Measurements from ENCODE around the gene ACTR1B. TPM values are rescaled to one million over a fixed set of nuclear protein-coding genes. Genes with fewer than 3 reads are reported as not detected.
"Not testable (repeated sequence)": the region's sequence is repeated elsewhere in the genome, so short reads cannot be mapped to it uniquely, and the experiment has no call there.

ACTR1B gene
- total RNA-seq, 4 donors from 2014 or later: 53.5 to 76.1 (median 56.5) TPM

DNA sequence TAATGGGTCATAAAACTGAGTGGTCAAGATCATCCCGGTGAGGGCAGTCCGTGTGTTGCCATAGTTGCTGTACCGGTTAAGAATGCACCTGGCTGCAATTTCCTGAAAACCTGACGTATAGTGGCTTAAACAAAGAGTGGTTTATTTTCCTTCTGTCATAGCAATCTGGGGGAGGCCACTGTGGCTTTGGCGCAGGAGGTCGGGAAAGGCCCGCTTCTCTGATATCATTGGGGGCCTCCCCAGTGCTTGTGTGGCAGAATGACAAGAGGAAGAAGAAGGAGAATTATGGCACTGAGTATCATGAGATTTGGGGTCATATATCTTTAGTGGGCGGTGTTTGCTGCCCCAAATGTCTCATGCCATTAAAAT lies 10.1 kb upstream of the ACTR1B start:
- Histone ChIP-seq H3K4me3 (no peak overlapping the region), H3K27ac (no peak overlapping the region), H3K4me1 (no peaks in the 10 kb centered on the region), H3K9me3 (no peaks in the 10 kb centered on the region), H3K27me3 (no peaks in the 10 kb centered on the region), H3K36me3 (peaks cover 0 to 9% of the 10 kb centered on the region in 2 donors)
- in situ Hi-C loops (cut with MboI; ENCODE audit: low sequenced_read_pairs in 4 of 4): loop anchor here in 2 of 4 donors (10.0 to 25.0 kb wide), 2 partner anchors 1137 to 1609 kb away; partner anchors contain the start of gene ARID5A (in 1 of the 2)
- ATAC-seq: no peak
- TF ChIP-seq POLR2A (IDR thresholded peaks at IDR 0.05): no peak
- TF ChIP-seq, protein P1, sequence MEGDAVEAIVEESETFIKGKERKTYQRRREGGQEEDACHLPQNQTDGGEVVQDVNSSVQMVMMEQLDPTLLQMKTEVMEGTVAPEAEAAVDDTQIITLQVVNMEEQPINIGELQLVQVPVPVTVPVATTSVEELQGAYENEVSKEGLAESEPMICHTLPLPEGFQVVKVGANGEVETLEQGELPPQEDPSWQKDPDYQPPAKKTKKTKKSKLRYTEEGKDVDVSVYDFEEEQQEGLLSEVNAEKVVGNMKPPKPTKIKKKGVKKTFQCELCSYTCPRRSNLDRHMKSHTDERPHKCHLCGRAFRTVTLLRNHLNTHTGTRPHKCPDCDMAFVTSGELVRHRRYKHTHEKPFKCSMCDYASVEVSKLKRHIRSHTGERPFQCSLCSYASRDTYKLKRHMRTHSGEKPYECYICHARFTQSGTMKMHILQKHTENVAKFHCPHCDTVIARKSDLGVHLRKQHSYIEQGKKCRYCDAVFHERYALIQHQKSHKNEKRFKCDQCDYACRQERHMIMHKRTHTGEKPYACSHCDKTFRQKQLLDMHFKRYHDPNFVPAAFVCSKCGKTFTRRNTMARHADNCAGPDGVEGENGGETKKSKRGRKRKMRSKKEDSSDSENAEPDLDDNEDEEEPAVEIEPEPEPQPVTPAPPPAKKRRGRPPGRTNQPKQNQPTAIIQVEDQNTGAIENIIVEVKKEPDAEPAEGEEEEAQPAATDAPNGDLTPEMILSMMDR (IDR thresholded peaks at IDR 0.05 in 4 of 5, conservative IDR thresholded peaks at IDR 0.05 in 1 of 5): no peak
- DNase-seq: no peak
- intact Hi-C loops (cut with DNase I; ENCODE audit: low total_unique reads): no loop called here

DNA sequence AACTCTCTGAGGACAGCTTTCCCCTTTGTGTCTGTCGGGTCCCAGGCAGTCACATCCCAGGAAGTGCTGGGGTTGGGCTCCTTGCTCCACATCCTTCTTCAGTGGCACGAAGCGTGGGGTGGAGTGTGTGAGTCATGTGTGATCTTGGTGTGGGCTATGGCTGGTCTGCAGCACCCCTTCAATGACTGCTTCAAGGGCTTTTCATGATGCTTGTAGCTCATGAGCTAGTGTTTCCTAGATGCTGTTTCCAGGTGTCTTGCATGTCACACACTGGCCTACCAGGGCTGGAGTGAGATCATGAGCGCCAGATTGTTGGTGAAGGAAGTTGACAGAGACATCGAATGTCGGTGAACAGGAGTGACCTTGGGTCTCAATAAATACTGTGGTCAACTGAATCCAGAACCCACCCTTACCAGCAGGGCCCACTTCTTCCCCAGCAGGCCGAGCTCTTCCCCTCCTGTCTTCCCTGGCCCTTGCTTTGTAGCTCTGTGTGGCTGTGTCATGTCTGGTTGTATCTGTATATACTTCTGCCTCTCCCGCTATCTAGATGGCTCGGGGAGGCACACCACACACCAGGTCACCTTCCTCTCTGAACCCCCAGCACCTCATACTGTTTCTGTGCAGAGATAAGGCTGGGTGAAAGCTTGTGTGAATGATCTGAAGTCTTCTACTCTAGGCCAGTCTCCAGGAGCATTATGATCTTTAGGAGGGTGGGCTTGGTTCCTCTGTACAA lies 9.5 kb upstream of the ACTR1B start:
- DNase-seq: no peak
- no peak overlapping the region for H3K4me3 ChIP-seq
- H3K9me3 ChIP-seq: no peaks in the 10 kb centered on the region
- H3K27me3 ChIP-seq: no peaks in the 10 kb centered on the region
- TF ChIP-seq, protein P1 (IDR thresholded peaks at IDR 0.05 in 4 of 5, conservative IDR thresholded peaks at IDR 0.05 in 1 of 5): no peak
- no peak for TF ChIP-seq POLR2A (IDR thresholded peaks at IDR 0.05)
- in situ Hi-C loops (cut with MboI; ENCODE audit: low sequenced_read_pairs in 4 of 4) (loop anchor here in 2 of 4 donors (10.0 to 25.0 kb wide), 2 partner anchors 1136 to 1609 kb away; partner anchors contain the start of gene ARID5A (in 1 of the 2)), intact Hi-C loops (cut with DNase I; ENCODE audit: low total_unique reads) (no loop called here)
- H3K36me3 ChIP-seq: peaks cover 0 to 9% of the 10 kb centered on the region in 2 donors
- no peak for ATAC-seq
- H3K27ac ChIP-seq: no peak overlapping the region
- H3K4me1 ChIP-seq: no peaks in the 10 kb centered on the region

DNA sequence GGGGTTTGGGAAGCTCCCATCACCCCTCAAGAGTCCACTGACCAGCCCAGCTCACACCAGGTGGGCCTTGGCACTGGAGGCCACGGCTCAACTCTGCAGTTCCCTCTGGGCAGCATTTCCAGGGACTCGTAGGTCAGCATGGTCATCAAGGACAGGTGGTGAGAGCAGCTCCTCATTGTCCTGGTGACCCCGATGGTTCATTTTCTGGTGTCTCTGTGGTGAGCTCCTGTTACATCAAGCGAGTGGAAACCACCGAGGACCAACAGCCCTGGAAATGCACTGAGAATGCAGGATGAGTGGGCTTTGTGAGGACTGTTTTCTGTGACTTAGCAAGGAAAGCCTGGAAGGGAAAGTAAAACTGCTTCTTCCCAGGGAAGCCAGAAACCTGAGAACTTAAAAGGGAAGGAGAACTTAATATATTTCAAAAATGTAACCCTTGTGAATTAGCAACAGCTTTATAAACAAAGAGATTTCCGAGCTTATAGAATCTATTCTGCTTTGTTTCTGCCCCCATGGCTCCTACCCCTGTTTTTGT lies 8.8 kb upstream of the ACTR1B start:
- H3K27ac ChIP-seq; ATAC-seq; intact Hi-C loops (cut with DNase I; ENCODE audit: low total_unique reads); H3K36me3 ChIP-seq; DNase-seq; H3K27me3 ChIP-seq; H3K4me3 ChIP-seq; H3K4me1 ChIP-seq; H3K9me3 ChIP-seq: not testable (repeated sequence)
- in situ Hi-C loops (cut with MboI; ENCODE audit: low sequenced_read_pairs in 4 of 4): loop anchor here in 2 of 4 donors (10.0 to 25.0 kb wide), 2 partner anchors 1135 to 1608 kb away; partner anchors contain the start of gene ARID5A (in 1 of the 2)

DNA sequence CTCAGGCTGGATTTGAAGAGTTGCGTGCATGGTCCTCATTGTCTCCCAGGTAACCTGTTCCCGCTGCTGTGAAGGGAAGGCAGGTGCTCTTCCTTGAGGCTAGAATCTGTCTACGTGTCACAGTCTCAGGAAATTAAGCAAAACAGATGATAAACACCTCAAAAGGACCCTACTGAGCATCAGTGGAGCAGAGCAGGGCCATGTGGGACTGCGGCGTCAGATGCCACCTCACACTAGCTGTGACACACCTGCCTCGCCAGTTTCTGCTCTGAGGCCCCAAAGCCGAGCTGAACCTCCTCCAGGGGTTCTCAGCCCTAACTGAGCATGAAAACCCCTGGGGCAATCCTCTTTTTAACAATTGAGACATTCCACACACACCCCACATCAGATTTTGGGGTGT lies 7.7 kb upstream of the ACTR1B start:
- TF ChIP-seq POLR2A (IDR thresholded peaks at IDR 0.05): no peak
- TF ChIP-seq, protein P1 (IDR thresholded peaks at IDR 0.05 in 4 of 5, conservative IDR thresholded peaks at IDR 0.05 in 1 of 5): no peak
- ATAC-seq (no peak), DNase-seq (no peak)
- Histone ChIP-seq H3K27me3 (no peaks in the 10 kb centered on the region), H3K4me1 (no peaks in the 10 kb centered on the region), H3K9me3 (no peaks in the 10 kb centered on the region), H3K27ac (no peak overlapping the region), H3K36me3 (peaks cover 0 to 9% of the 10 kb centered on the region in 2 donors), H3K4me3 (no peak overlapping the region)
- in situ Hi-C loops (cut with MboI; ENCODE audit: low sequenced_read_pairs in 4 of 4) (loop anchor here in 2 of 4 donors (10.0 to 25.0 kb wide), 2 partner anchors 1134 to 1607 kb away; partner anchors contain the start of gene ARID5A (in 1 of the 2)), intact Hi-C loops (cut with DNase I; ENCODE audit: low total_unique reads) (no loop called here)

DNA sequence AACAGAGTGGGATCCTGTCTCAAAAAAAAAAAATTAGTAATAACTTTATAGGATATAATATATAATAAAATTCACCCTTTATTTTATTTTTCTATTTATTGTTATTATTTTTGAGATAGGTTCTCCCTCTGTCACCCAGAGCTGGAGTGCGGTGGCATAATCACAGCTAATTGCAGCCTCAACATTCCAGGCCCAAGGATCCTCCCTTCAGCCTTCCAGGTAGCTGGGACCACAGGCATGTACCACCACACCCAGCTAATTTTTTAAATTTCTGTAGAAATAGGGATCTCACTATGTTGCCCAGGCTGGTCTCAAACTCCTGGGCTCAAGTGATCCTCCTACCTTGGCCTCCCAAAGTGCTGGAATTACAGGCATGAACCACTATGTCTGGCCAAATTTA lies 6.6 kb upstream of the ACTR1B start:
- intact Hi-C loops (cut with DNase I; ENCODE audit: low total_unique reads) (no loop called here), in situ Hi-C loops (cut with MboI; ENCODE audit: low sequenced_read_pairs in 4 of 4) (loop anchor here in 2 of 4 donors (10.0 to 25.0 kb wide), 2 partner anchors 1133 to 1606 kb away; partner anchors contain the start of gene ARID5A (in 1 of the 2))
- H3K9me3 ChIP-seq: no peaks in the 10 kb centered on the region
- no peak overlapping the region for H3K27ac ChIP-seq
- no peak overlapping the region for H3K4me3 ChIP-seq
- no peak for DNase-seq
- H3K4me1 ChIP-seq: no peaks in the 10 kb centered on the region
- H3K36me3 ChIP-seq: peaks cover 0 to 9% of the 10 kb centered on the region in 2 donors
- H3K27me3 ChIP-seq: no peaks in the 10 kb centered on the region
- ATAC-seq: no peak
- TF ChIP-seq POLR2A (IDR thresholded peaks at IDR 0.05): no peak
- TF ChIP-seq, protein P1 (IDR thresholded peaks at IDR 0.05 in 4 of 5, conservative IDR thresholded peaks at IDR 0.05 in 1 of 5): no peak
